Measurements from ENCODE around the gene TIMM13.

- TF ChIP-seq CTCF (IDR thresholded peaks at IDR 0.05) (no peak), EZH2 (IDR thresholded peaks at IDR 0.05; ENCODE audit: borderline replicate concordance, insufficient read depth, low read depth, low read length, poor library complexity, severe bottlenecking) (no peak)
Measured at GRCh38 chr19:2434267-2434666, 6.9 kb upstream of the TIMM13 start.

All from B cell (primary cell).